GM12878 (cell line): ENCODE measurements around the gene PRKCE. TPM values are rescaled to one million over a fixed set of nuclear protein-coding genes. Genes with fewer than 3 reads are reported as not detected.

Source experiments
- ATAC-seq: fragments of 200-7000 bp; cut with Tn5 transposase; 3 replicates; pipeline ENCODE4 v1.9.1; 2020; ENCODE audit warnings: mild to moderate bottlenecking, moderate library complexity
- BruUV-seq: library from RNA; stranded (reverse); fragments of 400-500 nt; replicated peaks from 2 replicates; lab custom pipeline; 2021; lab: Mats Ljungman, UMichigan
- CTCF ChIA-PET: fragments of 300-600 bp; sonication (Branson Sonifier 250); formaldehyde crosslinking; extraction: SDS; loops from one replicate; lab custom pipeline; 2021; ENCODE audit warnings: inconsistent platforms; lab: Yijun Ruan, JAX
- POLR2A ChIA-PET: fragments of 350-600 bp; formaldehyde crosslinking; extraction: SDS; loops from one replicate; lab custom pipeline; 2021; ENCODE audit warnings: inconsistent platforms; lab: Charles Lee
- RAD21 ChIA-PET: fragments of 300-600 bp; sonication (Branson Sonifier 250); formaldehyde crosslinking; loops from one replicate; lab custom pipeline; 2023; ENCODE audit warnings: antibody characterized with exemption; ENCODE audit not compliant: unreplicated experiment; lab: Charles Lee
- SMC1A ChIA-PET: fragments of 300-600 bp; sonication (Branson Sonifier 250); formaldehyde crosslinking; loops from one replicate; lab custom pipeline; 2023; ENCODE audit not compliant: unreplicated experiment, uncharacterized antibody; lab: Charles Lee
- DNase-seq: peaks from one replicate; pipeline ENCODE4 v3.0.0-alpha.2; 2011; ENCODE audit warnings: low read depth, low spot score
- FAIRE-seq: peaks from 3 replicates; lab custom pipeline; 2011; peaks lifted over from hg19 to GRCh38; lab: Jason Lieb, UNC
- H2AFZ ChIP-seq: 2 replicates; pipeline ENCODE4 v1.6.0; 2011; ENCODE audit warnings: low read depth, low read length, control low read depth; ENCODE audit not compliant: control insufficient read depth
- H3K27ac ChIP-seq: 2 replicates; pipeline ENCODE4 v1.5.1; 2011; ENCODE audit warnings: control low read depth; ENCODE audit not compliant: control insufficient read depth, insufficient read depth
- H3K27me3 ChIP-seq, 2 experiments: replicated peaks in 1 of 2; 2 replicates each; pipeline versions ENCODE4 v1.6.0 to v1.6.1; 2011; ENCODE audit warnings: low read length in 1 of 2; ENCODE audit not compliant: control insufficient read depth in 2 of 2, insufficient read depth in 2 of 2
- H3K36me3 ChIP-seq, 2 experiments: 2 replicates each; pipeline ENCODE4 v1.5.1; 2011; ENCODE audit warnings: low read length in 1 of 2; ENCODE audit not compliant: control insufficient read depth in 2 of 2, insufficient read depth in 2 of 2
- H3K4me1 ChIP-seq: 2 replicates; pipeline ENCODE4 v1.6.1; 2011; ENCODE audit warnings: mild to moderate bottlenecking, low read length, moderate library complexity, mixed read lengths; ENCODE audit not compliant: control insufficient read depth, insufficient read depth
- H3K4me2 ChIP-seq: 2 replicates; pipeline ENCODE4 v1.6.0; 2011; ENCODE audit warnings: control low read depth; ENCODE audit not compliant: control insufficient read depth, insufficient read depth
- H3K4me3 ChIP-seq: fragments of 200-600 bp; sonication (generic); 2 replicates; pipeline ENCODE4 v1.5.1; 2016
- H3K79me2 ChIP-seq: 2 replicates; pipeline ENCODE4 v1.6.0; 2011; ENCODE audit warnings: low read length; ENCODE audit not compliant: control insufficient read depth, insufficient read depth
- H3K9ac ChIP-seq: 2 replicates; pipeline ENCODE4 v1.8.0; 2011; ENCODE audit warnings: low read length, control low read depth, mixed read lengths; ENCODE audit not compliant: control insufficient read depth, insufficient read depth
- H3K9me3 ChIP-seq: replicated peaks from 3 replicates; pipeline ENCODE4 v1.5.1; 2011; ENCODE audit warnings: mild to moderate bottlenecking, low read length; ENCODE audit not compliant: control insufficient read depth, insufficient read depth
- H4K20me1 ChIP-seq: 2 replicates; pipeline ENCODE4 v1.6.0; 2011; ENCODE audit not compliant: control insufficient read depth, insufficient read depth
- ASH2L ChIP-seq: fragments of 300-600, 200-600 bp; sonication (generic); IDR thresholded peaks from 2 replicates; pipeline ENCODE4 v1.6.1; 2017; ENCODE audit warnings: low read depth, mild to moderate bottlenecking, borderline replicate concordance
- FOXK2 ChIP-seq: fragments of 450-650 bp; IDR thresholded peaks from 2 replicates; pipeline ENCODE4 v1.6.1; 2017; ENCODE audit warnings: mild to moderate bottlenecking, moderate library complexity
- GABPA ChIP-seq: IDR thresholded peaks from 2 replicates; pipeline ENCODE4 v1.6.1; 2014; ENCODE audit warnings: antibody characterized with exemption, low read depth, mild to moderate bottlenecking, inconsistent platforms
- JUNB ChIP-seq: IDR thresholded peaks from 2 replicates; pipeline ENCODE4 v1.6.1; 2016; ENCODE audit warnings: antibody characterized with exemption, mild to moderate bottlenecking
- MEF2A ChIP-seq: IDR thresholded peaks from 2 replicates; pipeline ENCODE4 v1.6.1; 2011; ENCODE audit warnings: low read depth, mild to moderate bottlenecking, low read length, moderate library complexity; ENCODE audit not compliant: insufficient read depth
- PAX5 ChIP-seq: IDR thresholded peaks from 2 replicates; pipeline ENCODE4 v1.6.1; 2011; ENCODE audit warnings: low read depth, low read length, borderline replicate concordance
- RAD51 ChIP-seq: fragments of 450-650 bp; IDR thresholded peaks from 2 replicates; pipeline ENCODE4 v1.6.1; 2016; ENCODE audit warnings: moderate library complexity, mild to moderate bottlenecking, inconsistent platforms
- RCOR1 ChIP-seq: conservative IDR thresholded peaks from 2 replicates; pipeline ENCODE4 v1.6.1; 2012; ENCODE audit warnings: low read depth, low read length, improper control_type of control experiment
- SMAD1 ChIP-seq: fragments of 450-650 bp; IDR thresholded peaks from 2 replicates; pipeline ENCODE4 v1.6.1; 2018; ENCODE audit warnings: mild to moderate bottlenecking, low read depth; ENCODE audit not compliant: partially characterized antibody
- SREBF1 ChIP-seq: IDR thresholded peaks from 2 replicates; pipeline ENCODE4 v1.6.1; 2012; ENCODE audit warnings: mild to moderate bottlenecking, low read length
- USF2 ChIP-seq: IDR thresholded peaks from 2 replicates; pipeline ENCODE4 v1.6.1; 2011; ENCODE audit warnings: low read depth, low read length, improper control_type of control experiment, borderline replicate concordance
- ZBTB40 ChIP-seq: fragments of 450-650 bp; IDR thresholded peaks from 2 replicates; pipeline ENCODE4 v1.6.1; 2016; ENCODE audit warnings: mild to moderate bottlenecking, moderate library complexity, borderline replicate concordance
- ZNF384 ChIP-seq: IDR thresholded peaks from 2 replicates; pipeline ENCODE4 v1.6.1; 2012; ENCODE audit warnings: low read depth, mild to moderate bottlenecking, low read length, improper control_type of control experiment, borderline replicate concordance
- WGBS: methylation state at CpG from one replicate; pipeline ENCODE4 v1.1.6; 2016; ENCODE audit warnings: low lambda C conversion rate; ENCODE audit not compliant: insufficient replicate concordance, insufficient coverage; ENCODE audit errors: missing lambda C conversion rate; 5-methylcytosine and 5-hydroxymethylcytosine counted together
- in situ Hi-C: fragments of 300-500 bp; cut with MboI; formaldehyde crosslinking; loops from 9 replicates; pipeline ENCODE4 v1.14.3; 2018; ENCODE audit warnings: mixed read lengths
- intact Hi-C: fragments of 100-400 bp; cut with micrococcal nuclease; formaldehyde crosslinking; loops from one replicate; pipeline ENCODE4 v1.14.2; 2022; ENCODE audit not compliant: unreplicated experiment
- polyA plus RNA-seq, 11 experiments: library from polyadenylated mRNA; depleted of rRNA in 4 of 11; unstranded in 6 of 11; stranded (reverse) in 5 of 11; fragments of >200 nt; fragmentation: Nextera tagmentation in 4 of 11; fragmentation: Illumina TruSeq in 1 of 11; extraction: Ambion mirVana in 4 of 11; extraction: Trizol in 1 of 11; gene quantifications; 1 replicate in 1 of 11; 2 replicates in 10 of 11; pipeline versions ENCODE4 v1.2.1 to v1.2.3, GENCODE V29; 2011 to 2016; ENCODE audit warnings: inconsistent platforms in 2 of 11, missing spikeins in 2 of 11, low read depth in 1 of 11
- total RNA-seq, 4 experiments: library from RNA; depleted of rRNA in 3 of 4; stranded (reverse); fragments of >200 nt in 3 of 4; fragmentation: Illumina TruSeq in 1 of 4; extraction: Trizol in 1 of 4; gene quantifications; 2 replicates each; pipeline versions ENCODE4 v1.2.1 to v1.2.3, GENCODE V29; 2013 to 2021

PRKCE gene
- total and polyA plus RNA-seq, 10 of the 15 experiments (the other 5 are each of a cell fraction or from before 2014, with no cell fraction given), result 2.6 to 28.2 (median 11.3) TPM

- BruUV-seq, result no TSS peak
- ChIA-PET POLR2A (interaction anchor here (0.7 kb wide), 1 partner anchor 17 kb away, joined by 3 read pairs; no protein-coding TSS in a partner anchor), RAD21 (no interaction called here), SMC1A (no interaction called here), CTCF (interaction anchor here (1.0 to 1.2 kb wide), 2 partner anchors 156 to 175 kb away, joined by 3 to 4 read pairs; no protein-coding TSS in a partner anchor)
- peaks cover 3% of the 10 kb centered on the region; the same call in 1 of the 2 replicates for H4K20me1 ChIP-seq
- WGBS, result 57% methylated on average over 2 of the region's 2 CpGs
- TF ChIP-seq JUNB, result no peak
- TF ChIP-seq SREBF1, result no peak
- no peak for TF ChIP-seq SMAD1
- TF ChIP-seq ZNF384, result no peak
- TF ChIP-seq RAD51, result no peak
- no peak for TF ChIP-seq FOXK2
- TF ChIP-seq ASH2L, result no peak
- no peak for FAIRE-seq
- H3K27ac ChIP-seq, result no peak overlapping the region
- no peak overlapping the region for H3K9ac ChIP-seq
- no peak overlapping the region for H3K4me2 ChIP-seq
- H3K27me3 ChIP-seq, result no peaks in the 10 kb centered on the region
- H3K9me3 ChIP-seq, result no peaks in the 10 kb centered on the region
- no peaks in the 10 kb centered on the region for H3K79me2 ChIP-seq
- H3K4me1 ChIP-seq, result no peaks in the 10 kb centered on the region
- H3K36me3 ChIP-seq, result no peaks in the 10 kb centered on the region
- in situ Hi-C loops (no loop called here), intact Hi-C loops (no loop called here)
- no peak for ATAC-seq
- no peak overlapping the region for H3K4me3 ChIP-seq
- H2AFZ ChIP-seq, result no peak overlapping the region
- DNase-seq, result no peak
Measured at GRCh38 chr2:45814951-45815621, 163.6 kb downstream of the PRKCE start.

- no peak overlapping the region for H3K4me3 ChIP-seq
- H2AFZ ChIP-seq, result no peak overlapping the region
- no peaks in the 10 kb centered on the region for H3K9me3 ChIP-seq
- FAIRE-seq (no peak), ATAC-seq (no peak), DNase-seq (no peak)
- peaks cover 3% of the 10 kb centered on the region; the same call in 1 of the 2 replicates for H4K20me1 ChIP-seq
- H3K4me1 ChIP-seq, result no peaks in the 10 kb centered on the region
- H3K9ac ChIP-seq, result no peak overlapping the region
- ChIA-PET POLR2A (no interaction called here), CTCF (interaction anchor here (1.2 kb wide), 1 partner anchor 174 kb away, joined by 4 read pairs; no protein-coding TSS in a partner anchor), SMC1A (interaction anchor here (0.9 to 1.9 kb wide), 4 partner anchors 9 to 73 kb away, joined by 3 to 5 read pairs (median 4); no protein-coding TSS in a partner anchor), RAD21 (interaction anchor here (0.7 kb wide), 1 partner anchor 18 kb away, joined by 3 read pairs; no protein-coding TSS in a partner anchor)
- no peak overlapping the region for H3K4me2 ChIP-seq
- no TSS peak for BruUV-seq
- no peak overlapping the region for H3K27ac ChIP-seq
- H3K36me3 ChIP-seq, result no peaks in the 10 kb centered on the region
- intact Hi-C loops (no loop called here), in situ Hi-C loops (no loop called here)
- WGBS, result 71% methylated on average over 2 of the region's 2 CpGs
- no peaks in the 10 kb centered on the region for H3K27me3 ChIP-seq
- no peaks in the 10 kb centered on the region for H3K79me2 ChIP-seq
- TF ChIP-seq MEF2A (no peak), ZBTB40 (no peak), GABPA (no peak), PAX5 (no peak), RCOR1 (no peak), USF2 (no peak)
Measured at GRCh38 chr2:45816272-45816671, 164.8 kb downstream of the PRKCE start.
